PFSK-1 (cell line): ENCODE measurements around the gene PARN.

Source experiments
- FOXP2 ChIP-seq: optimal IDR thresholded peaks from 2 replicates; pipeline ENCODE3; 2011; ENCODE audit warnings: borderline replicate concordance, control low read depth, inconsistent platforms; ENCODE audit not compliant: insufficient read depth; ENCODE audit errors: extremely low read length, extremely low read depth
- POLR2AphosphoS5 ChIP-seq: IDR thresholded peaks from 2 replicates; pipeline ENCODE4 v1.6.1; 2012; ENCODE audit warnings: low read depth, mild to moderate bottlenecking, control low read depth, low read length, moderate library complexity
- SIN3A ChIP-seq: IDR thresholded peaks from 2 replicates; pipeline ENCODE4 v1.6.1; 2012; ENCODE audit warnings: mild to moderate bottlenecking, low read length, moderate library complexity, borderline replicate concordance; ENCODE audit not compliant: insufficient read depth
- TAF1 ChIP-seq: IDR thresholded peaks from 2 replicates; pipeline ENCODE4 v1.6.1; 2012; ENCODE audit warnings: low read length, control low read depth, borderline replicate concordance; ENCODE audit not compliant: insufficient read depth
- TF ChIP-seq, protein P1 (sequence below), 2 experiments: IDR thresholded peaks; 2 replicates each; pipeline versions ENCODE4 v1.6.1 to v1.8.0; 2011 to 2012; ENCODE audit warnings: low read depth in 2 of 2, low read length in 2 of 2, control low read depth in 1 of 2, inconsistent platforms in 1 of 2, mild to moderate bottlenecking in 1 of 2, moderate library complexity in 1 of 2; ENCODE audit not compliant: insufficient read depth in 1 of 2

Gene PARN

DNA sequence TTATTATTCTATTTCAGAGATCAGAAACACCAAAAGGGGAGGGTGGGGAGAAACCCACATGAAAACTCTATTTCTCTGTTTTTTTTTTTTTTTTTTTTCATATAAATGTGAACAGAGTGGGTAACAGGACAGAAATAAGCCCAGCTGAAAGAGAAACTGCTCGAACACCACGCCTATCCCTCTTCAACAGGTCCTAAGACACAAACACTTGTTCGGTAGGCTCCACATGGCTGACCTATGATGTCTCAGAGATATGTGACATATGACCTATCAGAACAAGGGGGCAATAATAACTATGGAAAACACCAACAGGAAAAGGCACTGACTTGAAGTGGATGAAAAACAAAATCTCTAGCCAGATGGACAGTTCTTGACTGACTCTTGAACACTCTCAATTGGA, 44.8 kb downstream of the PARN start:
- TF ChIP-seq, protein P1, sequence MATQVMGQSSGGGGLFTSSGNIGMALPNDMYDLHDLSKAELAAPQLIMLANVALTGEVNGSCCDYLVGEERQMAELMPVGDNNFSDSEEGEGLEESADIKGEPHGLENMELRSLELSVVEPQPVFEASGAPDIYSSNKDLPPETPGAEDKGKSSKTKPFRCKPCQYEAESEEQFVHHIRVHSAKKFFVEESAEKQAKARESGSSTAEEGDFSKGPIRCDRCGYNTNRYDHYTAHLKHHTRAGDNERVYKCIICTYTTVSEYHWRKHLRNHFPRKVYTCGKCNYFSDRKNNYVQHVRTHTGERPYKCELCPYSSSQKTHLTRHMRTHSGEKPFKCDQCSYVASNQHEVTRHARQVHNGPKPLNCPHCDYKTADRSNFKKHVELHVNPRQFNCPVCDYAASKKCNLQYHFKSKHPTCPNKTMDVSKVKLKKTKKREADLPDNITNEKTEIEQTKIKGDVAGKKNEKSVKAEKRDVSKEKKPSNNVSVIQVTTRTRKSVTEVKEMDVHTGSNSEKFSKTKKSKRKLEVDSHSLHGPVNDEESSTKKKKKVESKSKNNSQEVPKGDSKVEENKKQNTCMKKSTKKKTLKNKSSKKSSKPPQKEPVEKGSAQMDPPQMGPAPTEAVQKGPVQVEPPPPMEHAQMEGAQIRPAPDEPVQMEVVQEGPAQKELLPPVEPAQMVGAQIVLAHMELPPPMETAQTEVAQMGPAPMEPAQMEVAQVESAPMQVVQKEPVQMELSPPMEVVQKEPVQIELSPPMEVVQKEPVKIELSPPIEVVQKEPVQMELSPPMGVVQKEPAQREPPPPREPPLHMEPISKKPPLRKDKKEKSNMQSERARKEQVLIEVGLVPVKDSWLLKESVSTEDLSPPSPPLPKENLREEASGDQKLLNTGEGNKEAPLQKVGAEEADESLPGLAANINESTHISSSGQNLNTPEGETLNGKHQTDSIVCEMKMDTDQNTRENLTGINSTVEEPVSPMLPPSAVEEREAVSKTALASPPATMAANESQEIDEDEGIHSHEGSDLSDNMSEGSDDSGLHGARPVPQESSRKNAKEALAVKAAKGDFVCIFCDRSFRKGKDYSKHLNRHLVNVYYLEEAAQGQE (IDR thresholded peaks at IDR 0.05; ENCODE audit: insufficient read depth in 1 of 2, low read depth in 2 of 2, low read length in 2 of 2): no peak
- TF ChIP-seq POLR2AphosphoS5 (no peak), TAF1 (no peak)

DNA sequence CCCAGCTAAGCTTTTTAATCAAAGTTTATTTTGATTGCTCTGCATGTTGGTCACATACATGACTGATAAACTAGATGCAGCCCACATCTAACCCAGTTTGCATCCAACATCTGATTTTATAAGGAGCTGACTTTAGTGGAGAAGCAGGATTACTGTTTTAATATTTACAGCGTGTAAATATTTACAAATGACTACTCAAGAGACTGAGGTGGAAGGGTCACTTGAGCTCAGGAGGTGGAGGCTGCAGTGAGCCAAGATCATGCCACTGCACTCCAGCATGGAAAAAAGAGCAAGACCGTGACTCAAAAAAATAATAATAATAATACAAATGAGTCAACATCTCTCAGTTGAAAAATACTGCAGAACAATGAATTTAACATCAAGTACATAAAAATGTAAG, 50.8 kb downstream of the PARN start:
- TF ChIP-seq, protein P1 (IDR thresholded peaks at IDR 0.05; ENCODE audit: insufficient read depth in 1 of 2, low read depth in 2 of 2, low read length in 2 of 2): no peak
- TF ChIP-seq POLR2AphosphoS5 (no peak), SIN3A (no peak), FOXP2 (no peak), TAF1 (no peak)

GRCh38 chr16:14576532-14576931, 53.5 kb downstream of the PARN start:
- TF ChIP-seq TAF1 (no peak), FOXP2 (no peak), POLR2AphosphoS5 (no peak), SIN3A (no peak)
- TF ChIP-seq, protein P1 (IDR thresholded peaks at IDR 0.05; ENCODE audit: insufficient read depth in 1 of 2, low read depth in 2 of 2, low read length in 2 of 2): no peak

DNA sequence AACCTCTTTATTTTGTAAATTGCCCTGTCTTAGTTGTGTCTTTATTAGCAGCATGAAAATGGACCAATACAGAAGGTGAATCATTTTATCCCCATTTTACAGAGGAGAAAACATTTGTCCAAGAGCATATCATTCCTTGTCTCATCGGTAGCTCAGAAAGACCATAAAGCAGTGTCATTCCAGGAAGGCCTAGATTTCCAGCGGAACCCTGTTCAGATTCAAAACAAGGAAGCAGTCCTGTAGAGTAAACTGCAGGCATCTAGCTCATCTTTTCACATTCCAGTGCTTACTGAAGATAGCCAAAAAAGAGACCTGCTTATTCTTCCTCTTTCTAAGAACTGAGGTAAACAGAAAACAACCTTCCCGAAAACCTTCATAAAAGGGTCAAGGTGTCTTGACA, 54.0 kb downstream of the PARN start:
- TF ChIP-seq POLR2AphosphoS5: no peak
- TF ChIP-seq FOXP2: no peak
- TF ChIP-seq TAF1: no peak
- no peak for TF ChIP-seq SIN3A
- TF ChIP-seq, protein P1 (IDR thresholded peaks at IDR 0.05; ENCODE audit: insufficient read depth in 1 of 2, low read depth in 2 of 2, low read length in 2 of 2): no peak

- TF ChIP-seq SIN3A (no peak), TAF1 (no peak), POLR2AphosphoS5 (no peak), FOXP2 (no peak)
- TF ChIP-seq, protein P1 (IDR thresholded peaks at IDR 0.05; ENCODE audit: insufficient read depth in 1 of 2, low read depth in 2 of 2, low read length in 2 of 2): no peak
These were observed 57.5 kb downstream of the PARN start for GRCh38 chr16:14572535-14572934.
